Measurements from ENCODE around the gene MAGOH.

MAGOH gene

GRCh38 chr1:53183095-53183990 lies 55.0 kb downstream of the MAGOH start:
- no peak for DNase-seq

- DNase-seq = no peak
These were observed 55.6 kb downstream of the MAGOH start for GRCh38 chr1:53182716-53183094.

- peak; percentile 42 for DNase-seq
These were observed 56.2 kb downstream of the MAGOH start for GRCh38 chr1:53182111-53182593.

DNA sequence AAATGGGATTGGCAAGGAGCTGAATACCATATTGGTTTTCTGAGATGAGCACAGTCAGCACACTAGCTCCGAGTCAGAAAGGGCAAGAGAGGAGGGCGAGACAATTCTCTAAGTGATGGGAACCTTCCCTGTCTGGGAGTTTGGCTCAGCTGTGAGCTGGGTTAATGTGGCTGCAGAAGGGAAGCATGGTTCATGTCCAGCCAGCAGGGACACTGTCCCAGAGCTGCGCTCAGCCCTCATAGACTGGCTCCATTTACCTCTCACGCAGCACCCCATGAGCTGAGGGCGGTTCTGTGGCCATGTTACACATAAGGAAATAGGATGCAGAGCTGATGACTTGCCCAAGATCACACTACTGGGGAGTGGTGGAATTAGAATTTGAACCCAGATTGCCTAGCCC lies 57.4 kb downstream of the MAGOH start:
- no peak for DNase-seq

DNA sequence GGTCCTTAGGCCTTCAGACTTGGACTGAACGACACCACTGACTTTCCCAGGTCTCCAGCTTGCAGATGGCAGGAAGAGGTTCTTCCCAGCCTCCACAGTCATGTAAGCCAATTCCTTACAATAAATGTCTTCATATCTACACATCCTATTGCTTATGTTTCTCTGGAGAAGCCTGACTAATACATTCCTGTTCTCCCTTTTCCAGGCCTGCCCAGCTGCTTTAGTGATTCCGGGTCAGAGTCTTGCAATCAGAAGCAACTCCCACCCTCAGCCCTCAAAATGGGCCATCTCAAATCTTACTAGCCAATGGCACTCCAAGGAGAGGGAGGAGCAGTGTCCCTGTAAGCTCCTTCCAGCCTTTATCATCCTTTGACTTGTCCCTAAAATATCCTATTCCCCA lies 58.1 kb downstream of the MAGOH start:
- DNase-seq = no peak

Measured in T1000 (cell line).